Muscle layer of colon (tissue), 2 donors: ENCODE measurements around the gene CKAP2L.

ENCODE experiments used
- H3K27ac ChIP-seq: one replicate; pipeline ENCODE4 v1.7.0; 2013; ENCODE audit warnings: low read depth, mild to moderate bottlenecking, low read length, moderate library complexity
- H3K27me3 ChIP-seq, 2 donors: one replicate each; pipeline ENCODE4 v1.7.0; 2013; ENCODE audit warnings: low read length in 2 of 2, mild to moderate bottlenecking in 2 of 2; ENCODE audit not compliant: insufficient read depth in 2 of 2, control insufficient read depth in 1 of 2
- H3K36me3 ChIP-seq: one replicate; pipeline ENCODE4 v1.7.0; 2013; ENCODE audit warnings: mild to moderate bottlenecking, low read length; ENCODE audit not compliant: insufficient read depth
- H3K4me1 ChIP-seq: one replicate; pipeline ENCODE4 v1.7.0; 2013; ENCODE audit warnings: mild to moderate bottlenecking, low read length; ENCODE audit not compliant: insufficient read depth
- H3K4me3 ChIP-seq, 2 donors: one replicate each; pipeline ENCODE4 v1.7.0; 2013; ENCODE audit warnings: low read length in 2 of 2, low read depth in 1 of 2, mild to moderate bottlenecking in 1 of 2, moderate library complexity in 1 of 2
- H3K9ac ChIP-seq: one replicate; pipeline ENCODE4 v1.7.0; 2013; ENCODE audit warnings: low read length
- H3K9me3 ChIP-seq: one replicate; pipeline ENCODE4 v1.7.0; 2013; ENCODE audit warnings: mild to moderate bottlenecking, low read length
- donor health status: abdominal sarcoma.
- donor health status: Adenocarcinoma of cecum.

The CKAP2L gene

GRCh38 chr2:112693596-112693995 is 70.8 kb downstream of the CKAP2L start:
- Histone ChIP-seq H3K4me1 (no peaks in the 10 kb centered on the region), H3K9me3 (no peaks in the 10 kb centered on the region), H3K27ac (no peak overlapping the region)

GRCh38 chr2:112692918-112693317 is 71.5 kb downstream of the CKAP2L start:
- Histone ChIP-seq H3K4me1 (no peaks in the 10 kb centered on the region), H3K36me3 (no peaks in the 10 kb centered on the region), H3K9ac (no peak overlapping the region), H3K9me3 (no peaks in the 10 kb centered on the region), H3K4me3 (no peak overlapping the region), H3K27ac (no peak overlapping the region), H3K27me3 (no peaks in the 10 kb centered on the region)

More at GRCh38 chr2:112693596-112693995, 70.8 kb downstream of the CKAP2L start:
- no peak overlapping the region for H3K9ac ChIP-seq
- no peaks in the 10 kb centered on the region for H3K36me3 ChIP-seq
- no peak overlapping the region for H3K4me3 ChIP-seq
- no peaks in the 10 kb centered on the region for H3K27me3 ChIP-seq

GRCh38 chr2:112692495-112692911 is 71.9 kb downstream of the CKAP2L start:
- H3K4me3 ChIP-seq = no peak overlapping the region
- no peaks in the 10 kb centered on the region for H3K9me3 ChIP-seq
- H3K36me3 ChIP-seq = no peaks in the 10 kb centered on the region
- H3K27ac ChIP-seq = no peak overlapping the region
- no peaks in the 10 kb centered on the region for H3K4me1 ChIP-seq
- no peaks in the 10 kb centered on the region for H3K27me3 ChIP-seq
- no peak overlapping the region for H3K9ac ChIP-seq

- no peaks in the 10 kb centered on the region for H3K9me3 ChIP-seq
- no peak overlapping the region for H3K27ac ChIP-seq
- H3K27me3 ChIP-seq = no peaks in the 10 kb centered on the region
- no peaks in the 10 kb centered on the region for H3K36me3 ChIP-seq
- no peaks in the 10 kb centered on the region for H3K4me1 ChIP-seq
- H3K4me3 ChIP-seq = no peak overlapping the region
- no peak overlapping the region for H3K9ac ChIP-seq
Observed at GRCh38 chr2:112691881-112692281, 72.5 kb downstream of the CKAP2L start.

- Histone ChIP-seq H3K27me3 (no peaks in the 10 kb centered on the region), H3K9ac (no peak overlapping the region), H3K36me3 (no peaks in the 10 kb centered on the region), H3K4me1 (no peaks in the 10 kb centered on the region), H3K9me3 (no peaks in the 10 kb centered on the region), H3K27ac (no peak overlapping the region), H3K4me3 (no peak overlapping the region)
Observed at GRCh38 chr2:112690853-112691401, 73.5 kb downstream of the CKAP2L start.

GRCh38 chr2:112688086-112688880 is 76.1 kb downstream of the CKAP2L start:
- no peak overlapping the region for H3K4me3 ChIP-seq
- H3K9ac ChIP-seq = no peak overlapping the region
- H3K36me3 ChIP-seq = no peaks in the 10 kb centered on the region
- no peaks in the 10 kb centered on the region for H3K4me1 ChIP-seq
- H3K9me3 ChIP-seq = no peaks in the 10 kb centered on the region
- H3K27me3 ChIP-seq = no peaks in the 10 kb centered on the region
- no peak overlapping the region for H3K27ac ChIP-seq

- no peak overlapping the region for H3K27ac ChIP-seq
- no peaks in the 10 kb centered on the region for H3K4me1 ChIP-seq
- H3K9me3 ChIP-seq = no peaks in the 10 kb centered on the region
- H3K9ac ChIP-seq = no peak overlapping the region
- H3K4me3 ChIP-seq = no peak overlapping the region
- H3K36me3 ChIP-seq = no peaks in the 10 kb centered on the region
- no peaks in the 10 kb centered on the region for H3K27me3 ChIP-seq
Observed at GRCh38 chr2:112687522-112687921, 76.9 kb downstream of the CKAP2L start.
